B cell (primary cell): Measurements from ENCODE around the gene NYAP1.
"Not testable (repeated sequence)": the region's sequence is repeated elsewhere in the genome, so short reads cannot be mapped to it uniquely, and the experiment has no call there.

Experiments used
- CTCF ChIP-seq: fragments of 200-600 bp; IDR thresholded peaks from one replicate; pipeline ENCODE4 v1.8.0; 2022; ENCODE audit warnings: antibody characterized with exemption, mild to moderate bottlenecking
- EZH2 ChIP-seq: IDR thresholded peaks from 2 replicates; pipeline ENCODE4 v1.6.1; 2012; ENCODE audit warnings: borderline replicate concordance, low read depth, mild to moderate bottlenecking, moderate library complexity, low read length; ENCODE audit not compliant: insufficient read depth, poor library complexity, severe bottlenecking

- not testable (repeated sequence) for TF ChIP-seq EZH2, CTCF
These were observed 45.0 kb upstream of the NYAP1 start for GRCh38 chr7:100438731-100439130.
